ENCODE measurements around the gene LTBR. TPM values are rescaled to one million over a fixed set of nuclear protein-coding genes. Genes with fewer than 3 reads are reported as not detected.

The LTBR gene
- total RNA-seq, 1 experiment from 2014 or later = 3.1 TPM

GRCh38 chr12:6405963-6406362, 22.0 kb downstream of the LTBR start:
- Histone ChIP-seq H3K4me3 (ENCODE audit: low read depth in 2 of 2, low read length in 2 of 2) (no peak overlapping the region), H3K9me3 (ENCODE audit: control insufficient read depth, insufficient read depth, low read depth, low read length) (no peaks in the 10 kb centered on the region), H3K4me1 (ENCODE audit: control insufficient read depth, insufficient read depth, low read length) (no peaks in the 10 kb centered on the region), H3K27ac (ENCODE audit: low read length) (no peak overlapping the region), H3K36me3 (ENCODE audit: control insufficient read depth, insufficient read depth, low read length) (no peaks in the 10 kb centered on the region), H3K27me3 (ENCODE audit: control insufficient read depth, insufficient read depth, low read length) (no peaks in the 10 kb centered on the region)
- no TSS peak for BruUV-seq (replicated peaks)
- POLR2A ChIA-PET = interaction anchor here (0.6 kb wide), 1 partner anchor 71 kb away, joined by 3 read pairs; no protein-coding TSS in a partner anchor
- intact Hi-C loops (cut with micrococcal nuclease; ENCODE audit: unreplicated experiment) (no loop called here), in situ Hi-C loops (cut with HindIII; ENCODE audit: low pct_unique_long_range_greater_than_20kb, low sequenced_read_pairs) (no loop called here)
- DNase-seq (ENCODE audit: low read depth, low spot score) (no peak), ATAC-seq (no peak)
- TF ChIP-seq TCF7L2 (IDR thresholded peaks at IDR 0.05; ENCODE audit: low read depth, low read length) (no peak), POLR2AphosphoS5 (IDR thresholded peaks at IDR 0.05; ENCODE audit: low read depth, low read length) (no peak), SIN3A (IDR thresholded peaks at IDR 0.05; ENCODE audit: borderline replicate concordance, insufficient read depth, low read depth, low read length) (no peak), REST (IDR thresholded peaks at IDR 0.05; ENCODE audit: insufficient read depth in 1 of 2, low read depth in 2 of 2, low read length in 1 of 2) (no peak), CTCF (IDR thresholded peaks at IDR 0.05) (no peak)
- CTCF ChIA-PET = interaction anchor here (0.6 kb wide), 1 partner anchor 267 kb away, joined by 3 read pairs; no protein-coding TSS in a partner anchor

GRCh38 chr12:6407236-6407954, 23.4 kb downstream of the LTBR start:
- DNase-seq (ENCODE audit: low read depth, low spot score) = no peak
- Histone ChIP-seq H3K4me3 (ENCODE audit: low read depth in 2 of 2, low read length in 2 of 2) (no peak overlapping the region), H3K27me3 (ENCODE audit: control insufficient read depth, insufficient read depth, low read length) (no peaks in the 10 kb centered on the region), H3K4me1 (ENCODE audit: control insufficient read depth, insufficient read depth, low read length) (no peaks in the 10 kb centered on the region), H3K36me3 (ENCODE audit: control insufficient read depth, insufficient read depth, low read length) (no peaks in the 10 kb centered on the region), H3K9me3 (ENCODE audit: control insufficient read depth, insufficient read depth, low read depth, low read length) (no peaks in the 10 kb centered on the region), H3K27ac (ENCODE audit: low read length) (no peak overlapping the region)
- TF ChIP-seq TCF7L2 (IDR thresholded peaks at IDR 0.05; ENCODE audit: low read depth, low read length) (no peak), CTCF (IDR thresholded peaks at IDR 0.05) (no peak), REST (IDR thresholded peaks at IDR 0.05; ENCODE audit: insufficient read depth in 1 of 2, low read depth in 2 of 2, low read length in 1 of 2) (no peak), SIN3A (IDR thresholded peaks at IDR 0.05; ENCODE audit: borderline replicate concordance, insufficient read depth, low read depth, low read length) (no peak), POLR2AphosphoS5 (IDR thresholded peaks at IDR 0.05; ENCODE audit: low read depth, low read length) (no peak)
- in situ Hi-C loops (cut with HindIII; ENCODE audit: low pct_unique_long_range_greater_than_20kb, low sequenced_read_pairs) = no loop called here
- ATAC-seq = no peak
- no TSS peak for BruUV-seq (replicated peaks)
- intact Hi-C loops (cut with micrococcal nuclease; ENCODE audit: unreplicated experiment) = no loop called here
- ChIA-PET POLR2A (no interaction called here), CTCF (no interaction called here)
